Camera-type eye (tissue), 1 donor: ENCODE results near the gene MRPS31. TPM values are rescaled to one million over a fixed set of nuclear protein-coding genes. Genes with fewer than 3 reads are reported as not detected.

Experiments
- total RNA-seq: library from RNA; depleted of rRNA; stranded (reverse); fragments of >200 nt; gene quantifications from one replicate; pipeline ENCODE4 v1.2.3, GENCODE V29; 2014

Gene MRPS31
- 38.7 TPM for total RNA-seq

GRCh38 chr13:40770934-40771618 lies at the start of gene MRPS31:
MRPS31 (minus strand) TSS chr13:40771190; CDS start chr13:40771136, 54 bp downstream.

DNA sequence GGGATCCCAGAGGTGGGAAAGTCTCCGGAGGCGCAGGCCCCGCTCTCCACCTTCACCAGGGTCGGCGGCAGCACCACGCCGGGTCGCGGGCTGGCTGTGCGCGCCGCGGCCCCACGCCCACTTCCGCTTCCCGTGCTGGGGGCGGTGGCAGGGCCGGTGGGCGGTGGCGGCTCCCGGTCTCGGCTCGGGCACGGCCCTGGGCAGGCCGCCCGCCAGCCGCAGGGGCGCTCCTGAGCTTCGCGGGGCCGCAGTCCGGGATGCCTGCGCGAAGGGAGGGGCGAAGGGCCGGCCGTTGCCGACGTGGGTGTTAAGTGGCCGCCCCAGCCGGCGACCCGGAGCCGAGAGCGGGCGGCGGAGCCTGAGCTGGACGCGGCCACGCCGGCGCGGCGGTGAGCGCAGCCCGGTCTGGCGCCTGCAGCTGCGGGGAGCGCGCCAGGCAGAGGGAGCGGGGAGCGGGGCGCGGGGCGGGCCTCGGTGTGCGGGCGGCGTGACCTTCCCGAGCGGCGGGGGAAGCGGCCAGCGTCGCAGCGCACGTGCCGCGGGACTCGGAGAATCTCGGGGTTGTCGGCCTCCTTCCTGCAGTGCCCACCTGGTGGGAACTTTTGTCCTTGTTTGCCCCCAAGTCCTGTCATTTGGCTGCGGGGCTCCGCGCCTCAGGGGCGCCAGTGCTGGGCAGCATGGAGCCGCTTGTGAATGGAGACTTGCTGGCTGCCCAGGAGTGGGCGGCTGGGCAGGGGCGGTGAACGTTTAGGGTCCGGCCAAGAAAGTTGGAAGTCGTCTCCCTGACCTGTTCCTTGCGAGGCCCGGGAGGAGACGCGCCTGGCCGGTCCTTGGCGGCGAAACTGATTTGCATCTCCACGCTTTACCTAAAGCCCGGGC lies 18.5 kb upstream of the MRPS31 start, which contains the start of gene SLC25A15:
SLC25A15 (plus strand) TSS at position 337 of the 879 bp plus-strand sequence. CDS start 3,616 bp downstream, outside the sequence.

Other genes with a start within 250 kb of the MRPS31 start
- 28.0 TPM for gene FOXO1, start 104.5 kb downstream of the MRPS31 start, total RNA-seq
- gene SLC25A15, start 18.4 kb upstream of the MRPS31 start, total RNA-seq: 17.0 TPM
- gene ELF1, start 248.1 kb upstream of the MRPS31 start, total RNA-seq: 58.3 TPM